Esophagus muscularis mucosa (tissue), 4 donors: ENCODE data around the gene TDRD7. TPM values are rescaled to one million over a fixed set of nuclear protein-coding genes. Genes with fewer than 3 reads are reported as not detected.

Source experiments
- DNase-seq: peaks from one replicate; pipeline ENCODE4 v3.0.0-alpha.2; 2017; ENCODE audit errors: extremely low spot score
- H3K27ac ChIP-seq, 4 donors: fragments of 200-600 bp; sonication (generic); replicated peaks in 1 of 4; 1 replicate in 3 of 4; 2 replicates in 1 of 4; pipeline ENCODE4 v1.5.1; 2016 to 2019; ENCODE audit warnings: mild to moderate bottlenecking in 1 of 4
- H3K27me3 ChIP-seq, 4 donors: fragments of 200-600 bp; sonication (generic); one replicate each; pipeline versions ENCODE4 v1.5.1 to v1.6.0; 2016 to 2019
- H3K36me3 ChIP-seq, 4 donors: fragments of 200-600 bp; sonication (generic); one replicate each; pipeline ENCODE4 v1.5.1; 2016 to 2019
- H3K4me1 ChIP-seq, 4 donors: fragments of 200-600 bp; sonication (generic); one replicate each; pipeline ENCODE4 v1.5.1; 2016 to 2019
- H3K4me3 ChIP-seq, 4 donors: fragments of 200-600 bp; sonication (generic); 1 replicate in 2 of 4; 2 replicates in 2 of 4; pipeline ENCODE4 v1.5.1; 2016 to 2019; ENCODE audit warnings: mild to moderate bottlenecking in 4 of 4, moderate library complexity in 1 of 4
- H3K9me3 ChIP-seq, 4 donors: fragments of 200-600 bp; sonication (generic); 1 replicate in 3 of 4; 2 replicates in 1 of 4; pipeline ENCODE4 v1.5.1; 2016 to 2019
- EP300 ChIP-seq: sonication (generic); formaldehyde crosslinking; IDR thresholded peaks from one replicate; pipeline ENCODE4 v1.6.1; 2017; ENCODE audit warnings: antibody characterized with exemption
- POLR2A ChIP-seq: fragments of 450-650 bp; IDR thresholded peaks from one replicate; pipeline ENCODE4 v1.6.1; 2017; ENCODE audit warnings: antibody characterized with exemption, moderate library complexity, mild to moderate bottlenecking, low read depth
- POLR2AphosphoS5 ChIP-seq, 2 donors: sonication (generic); formaldehyde crosslinking; IDR thresholded peaks; one replicate each; pipeline ENCODE4 v1.6.1; 2017; ENCODE audit warnings: antibody characterized with exemption in 2 of 2
- WGBS: methylation state at CpG from one replicate; pipeline ENCODE4 v1.1.5; 2018; 5-methylcytosine and 5-hydroxymethylcytosine counted together
- intact Hi-C: fragments of 100-400 bp; cut with DNase I; formaldehyde crosslinking; loops from one replicate; pipeline ENCODE4 v1.15.1; 2023
- total RNA-seq, 4 donors: library from RNA; depleted of rRNA; stranded (reverse); fragments of >200 nt; gene quantifications; one replicate each; pipeline versions ENCODE4 v1.1.0 to v1.2.1, GENCODE V29; 2016
- TF ChIP-seq, protein P1 (sequence below), 3 experiments: fragments of 200-600 bp in 2 of 3; fragments of 450-650 bp in 1 of 3; sonication (generic) in 2 of 3; IDR thresholded peaks; one replicate each; pipeline ENCODE4 v1.5.1; 2017 to 2019; ENCODE audit warnings: antibody characterized with exemption in 3 of 3, mild to moderate bottlenecking in 2 of 3, moderate library complexity in 1 of 3

The TDRD7 gene
- total RNA-seq, 4 donors from 2014 or later = 15.4 to 22.9 (median 16.4) TPM

DNA sequence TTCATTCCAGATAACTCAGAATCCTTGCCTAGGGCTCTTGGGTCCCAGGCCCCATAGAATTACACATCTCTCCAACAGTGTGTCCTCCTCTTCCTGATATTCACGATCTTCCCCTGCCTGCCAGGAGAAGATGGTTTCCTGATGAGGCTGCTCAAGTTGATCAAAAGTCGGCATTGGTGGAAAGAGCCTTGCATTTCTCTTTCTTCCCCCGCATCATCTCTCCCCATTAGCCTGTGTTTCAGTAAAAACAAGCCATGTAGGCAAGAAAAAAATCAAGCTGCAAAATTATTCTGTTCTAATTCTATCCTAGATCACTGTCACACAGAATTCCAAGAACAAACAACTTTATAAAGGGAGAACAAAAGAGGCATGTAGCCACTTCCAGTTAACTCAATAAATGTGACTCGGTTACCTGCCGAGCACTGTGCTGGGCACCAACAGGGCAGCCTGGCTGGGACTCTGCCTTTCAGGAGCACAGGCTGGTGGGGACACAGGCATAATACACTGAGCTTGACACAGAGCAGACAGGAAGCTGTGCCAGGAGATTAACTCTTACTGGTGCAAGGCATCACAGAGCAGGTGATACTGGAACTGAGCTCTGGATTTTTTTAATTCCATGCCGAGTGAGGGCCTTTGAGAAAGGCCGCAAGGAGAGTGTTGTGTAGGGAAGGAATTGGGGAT lies 115.1 kb downstream of the TDRD7 start:
- 80% methylated on average over 7 of the region's 7 CpGs for WGBS

GRCh38 chr9:97527626-97528528 lies 116.0 kb downstream of the TDRD7 start:
- intact Hi-C loops = no loop called here
- TF ChIP-seq POLR2A (no peak), POLR2AphosphoS5 (IDR thresholded peaks at IDR 0.05) (no peak), EP300 (no peak)
- TF ChIP-seq, protein P1, sequence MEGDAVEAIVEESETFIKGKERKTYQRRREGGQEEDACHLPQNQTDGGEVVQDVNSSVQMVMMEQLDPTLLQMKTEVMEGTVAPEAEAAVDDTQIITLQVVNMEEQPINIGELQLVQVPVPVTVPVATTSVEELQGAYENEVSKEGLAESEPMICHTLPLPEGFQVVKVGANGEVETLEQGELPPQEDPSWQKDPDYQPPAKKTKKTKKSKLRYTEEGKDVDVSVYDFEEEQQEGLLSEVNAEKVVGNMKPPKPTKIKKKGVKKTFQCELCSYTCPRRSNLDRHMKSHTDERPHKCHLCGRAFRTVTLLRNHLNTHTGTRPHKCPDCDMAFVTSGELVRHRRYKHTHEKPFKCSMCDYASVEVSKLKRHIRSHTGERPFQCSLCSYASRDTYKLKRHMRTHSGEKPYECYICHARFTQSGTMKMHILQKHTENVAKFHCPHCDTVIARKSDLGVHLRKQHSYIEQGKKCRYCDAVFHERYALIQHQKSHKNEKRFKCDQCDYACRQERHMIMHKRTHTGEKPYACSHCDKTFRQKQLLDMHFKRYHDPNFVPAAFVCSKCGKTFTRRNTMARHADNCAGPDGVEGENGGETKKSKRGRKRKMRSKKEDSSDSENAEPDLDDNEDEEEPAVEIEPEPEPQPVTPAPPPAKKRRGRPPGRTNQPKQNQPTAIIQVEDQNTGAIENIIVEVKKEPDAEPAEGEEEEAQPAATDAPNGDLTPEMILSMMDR (IDR thresholded peaks at IDR 0.05) = no peak
- no peak for DNase-seq
- no peak overlapping the region for H3K4me3 ChIP-seq
- H3K27ac ChIP-seq = peak overlapping the region; percentile 89 to 92 (median 91)
- no peaks in the 10 kb centered on the region for H3K27me3 ChIP-seq
- peaks cover 64 to 97% (median 92%) of the 10 kb centered on the region in 4 donors for H3K4me1 ChIP-seq
- no peaks in the 10 kb centered on the region for H3K9me3 ChIP-seq
- peaks cover 0 to 41% (median 18%) of the 10 kb centered on the region in 4 donors for H3K36me3 ChIP-seq
- WGBS = 95% methylated on average over 13 of the region's 18 CpGs

More for the DNA sequence above, 115.1 kb downstream of the TDRD7 start:
- TF ChIP-seq POLR2AphosphoS5 (IDR thresholded peaks at IDR 0.05) (no peak), EP300 (no peak), POLR2A (no peak)
- TF ChIP-seq, protein P1 (IDR thresholded peaks at IDR 0.05) = no peak
- Histone ChIP-seq H3K36me3 (peaks cover 0 to 39% (median 17%) of the 10 kb centered on the region in 4 donors), H3K27ac (peak overlapping the region; percentile 89 to 92 (median 91)), H3K9me3 (no peaks in the 10 kb centered on the region), H3K27me3 (no peaks in the 10 kb centered on the region), H3K4me1 (peaks cover 62 to 97% (median 92%) of the 10 kb centered on the region in 4 donors), H3K4me3 (no peak overlapping the region)
- intact Hi-C loops = no loop called here
- no peak for DNase-seq

GRCh38 chr9:97528529-97529230 lies 116.8 kb downstream of the TDRD7 start:
- intact Hi-C loops = no loop called here
- DNase-seq = no peak
- Histone ChIP-seq H3K36me3 (peaks cover 0 to 49% (median 22%) of the 10 kb centered on the region in 4 donors), H3K4me1 (peaks cover 59 to 97% (median 92%) of the 10 kb centered on the region in 4 donors), H3K27ac (peak overlapping the region; percentile 89 to 92 (median 91)), H3K9me3 (no peaks in the 10 kb centered on the region), H3K27me3 (no peaks in the 10 kb centered on the region), H3K4me3 (no peak overlapping the region)
- TF ChIP-seq, protein P1 (IDR thresholded peaks at IDR 0.05) = no peak
- TF ChIP-seq POLR2AphosphoS5 (IDR thresholded peaks at IDR 0.05) = peak in 1 of 2 donors; percentile 39
- 79% methylated on average over 7 of the region's 8 CpGs for WGBS

GRCh38 chr9:97529363-97530076 lies 117.6 kb downstream of the TDRD7 start:
- Histone ChIP-seq H3K9me3 (no peaks in the 10 kb centered on the region), H3K4me1 (peaks cover 59 to 96% (median 86%) of the 10 kb centered on the region in 4 donors), H3K27ac (peak overlapping the region; percentile 89 to 92 (median 91)), H3K27me3 (no peaks in the 10 kb centered on the region), H3K36me3 (peaks cover 4 to 49% (median 24%) of the 10 kb centered on the region in 4 donors), H3K4me3 (no peak overlapping the region)
- no peak for DNase-seq
- TF ChIP-seq EP300 = peak; percentile 66
- TF ChIP-seq POLR2A = no peak
- TF ChIP-seq, protein P1 (IDR thresholded peaks at IDR 0.05) = no peak
- TF ChIP-seq POLR2AphosphoS5 (IDR thresholded peaks at IDR 0.05) = peak; percentile 72 to 81
- intact Hi-C loops = no loop called here
- 36% methylated on average over 9 of the region's 11 CpGs for WGBS
